ENCODE data around the gene C6orf132. TPM values are rescaled to one million over a fixed set of nuclear protein-coding genes. Genes with fewer than 3 reads are reported as not detected.

C6orf132 gene
- total RNA-seq, 1 experiment from 2014 or later, result 48.4 TPM

DNA sequence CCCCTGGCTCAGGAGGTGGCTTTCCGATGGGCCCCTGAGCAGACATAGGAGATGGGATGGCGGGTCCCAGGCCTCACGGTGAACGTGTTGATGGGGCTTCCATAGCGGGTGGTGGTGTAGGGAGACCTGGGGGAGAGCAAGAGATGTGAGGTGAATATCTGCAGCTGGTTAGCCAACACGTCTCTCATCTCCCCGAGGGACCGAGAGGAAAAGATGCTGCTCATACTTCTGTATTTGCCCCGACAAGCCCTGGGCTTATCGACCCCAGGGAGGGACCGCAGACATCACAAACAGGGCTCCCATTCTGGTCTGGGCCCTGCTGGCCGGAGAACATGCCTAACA lies 38.7 kb downstream of the C6orf132 start:
- Histone ChIP-seq H4K5ac (ENCODE audit: insufficient read length, low read depth, low read length) (no peak overlapping the region), H3K14ac (ENCODE audit: insufficient read depth, low read length) (no peak overlapping the region), H3T11ph (ENCODE audit: low read length) (no peak overlapping the region), H2BK15ac (ENCODE audit: low read depth, low read length) (no peak overlapping the region), H2BK5ac (ENCODE audit: insufficient read length, low read length) (no peak overlapping the region), H3K56ac (ENCODE audit: insufficient read length, low read depth, low read length) (no peak overlapping the region), H2BK120ac (ENCODE audit: low read depth, low read length, poor library complexity, severe bottlenecking) (no peak overlapping the region), H2AFZ (ENCODE audit: low read length) (no peak overlapping the region), H2BK12ac (ENCODE audit: insufficient read length, low read depth, low read length) (no peak overlapping the region), H3K4ac (ENCODE audit: low read depth, low read length) (no peak overlapping the region), H3K79me1 (ENCODE audit: insufficient read depth, low read depth, low read length, poor library complexity, severe bottlenecking) (no peaks in the 10 kb centered on the region), H3K18ac (ENCODE audit: insufficient read length, low read depth, low read length) (no peak overlapping the region), H3K9ac (ENCODE audit: extremely low read depth, insufficient read length, low read length) (no peak overlapping the region), H4K91ac (ENCODE audit: insufficient read length, low read depth, low read length) (no peak overlapping the region), H3K4me2 (ENCODE audit: insufficient read depth, insufficient read length, low read length) (peak overlapping the region; percentile 15), H3K23me2 (ENCODE audit: insufficient read length, low read depth, low read length, poor library complexity, severe bottlenecking) (peaks cover 3% of the 10 kb centered on the region), H3K79me2 (ENCODE audit: insufficient read depth, low read length) (no peaks in the 10 kb centered on the region), H2AK5ac (ENCODE audit: insufficient read length, low read length) (no peak overlapping the region), H3K27ac (ENCODE audit: insufficient read length, low read depth, low read length) (no peak overlapping the region), H3K23ac (ENCODE audit: insufficient read length, low read depth, low read length) (no peak overlapping the region), H3K4me1 (ENCODE audit: insufficient read depth, low read length) (no peaks in the 10 kb centered on the region), H3K9me3 (ENCODE audit: control insufficient read depth, low read depth, low read length) (no peaks in the 10 kb centered on the region), H3K27me3 (ENCODE audit: insufficient read depth, low read length) (no peaks in the 10 kb centered on the region; the same call in 1 of the 2 replicates), H4K20me1 (ENCODE audit: control insufficient read depth, insufficient read depth, insufficient read length) (no peaks in the 10 kb centered on the region), H4K8ac (replicated peaks; ENCODE audit: insufficient read length, low read depth, low read length) (no peak overlapping the region), H2BK20ac (ENCODE audit: low read depth, low read length, poor library complexity, severe bottlenecking) (no peak overlapping the region)
- no CpG with 5 or more reads among the region's 12 CpGs for WGBS (ENCODE audit: extremely low coverage, insufficient read length, low lambda C conversion rate)
- no peak for DNase-seq
- TF ChIP-seq, protein P1, sequence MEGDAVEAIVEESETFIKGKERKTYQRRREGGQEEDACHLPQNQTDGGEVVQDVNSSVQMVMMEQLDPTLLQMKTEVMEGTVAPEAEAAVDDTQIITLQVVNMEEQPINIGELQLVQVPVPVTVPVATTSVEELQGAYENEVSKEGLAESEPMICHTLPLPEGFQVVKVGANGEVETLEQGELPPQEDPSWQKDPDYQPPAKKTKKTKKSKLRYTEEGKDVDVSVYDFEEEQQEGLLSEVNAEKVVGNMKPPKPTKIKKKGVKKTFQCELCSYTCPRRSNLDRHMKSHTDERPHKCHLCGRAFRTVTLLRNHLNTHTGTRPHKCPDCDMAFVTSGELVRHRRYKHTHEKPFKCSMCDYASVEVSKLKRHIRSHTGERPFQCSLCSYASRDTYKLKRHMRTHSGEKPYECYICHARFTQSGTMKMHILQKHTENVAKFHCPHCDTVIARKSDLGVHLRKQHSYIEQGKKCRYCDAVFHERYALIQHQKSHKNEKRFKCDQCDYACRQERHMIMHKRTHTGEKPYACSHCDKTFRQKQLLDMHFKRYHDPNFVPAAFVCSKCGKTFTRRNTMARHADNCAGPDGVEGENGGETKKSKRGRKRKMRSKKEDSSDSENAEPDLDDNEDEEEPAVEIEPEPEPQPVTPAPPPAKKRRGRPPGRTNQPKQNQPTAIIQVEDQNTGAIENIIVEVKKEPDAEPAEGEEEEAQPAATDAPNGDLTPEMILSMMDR (conservative IDR thresholded peaks at IDR 0.05), result no peak
- H3K9me3 Mint-ChIP-seq, result no peaks in the 10 kb centered on the region
- peaks cover 11% of the 10 kb centered on the region for H3K27me3 Mint-ChIP-seq (ENCODE audit: low read depth)
- H3K4me1 Mint-ChIP-seq, result peaks cover 14 to 38% of the 10 kb centered on the region in 2 experiments
- peaks cover 29 to 52% (median 49%) of the 10 kb centered on the region in 3 experiments; a peak in 6 of 7 replicates for H3K36me3 Mint-ChIP-seq (ENCODE audit: insufficient read depth in 1 of 3, low read depth in 3 of 3)
- peak overlapping the region; percentile 42 to 46; a peak in 2 of 5 replicates for H3K4me3 Mint-ChIP-seq
- peak overlapping the region in 1 of 3 experiments; percentile 57; a peak in 1 of 7 replicates for H3K27ac Mint-ChIP-seq
